Stomach (tissue), 19 donors: ENCODE data around the gene KATNB1. TPM values are rescaled to one million over a fixed set of nuclear protein-coding genes. Genes with fewer than 3 reads are reported as not detected.

Experiments used
- DNase-seq, 2 donors: peaks; one replicate each; pipeline versions ENCODE4 v3.0.0 to v3.0.0-alpha.2; 2013 to 2019
- H3K27ac ChIP-seq, 5 donors: fragments of 200-600 bp in 4 of 5; sonication (generic) in 4 of 5; one replicate each; pipeline ENCODE4 v1.5.1; 2013 to 2019; ENCODE audit warnings: mild to moderate bottlenecking in 1 of 5, moderate library complexity in 1 of 5
- H3K27me3 ChIP-seq, 3 donors: fragments of 200-600 bp; sonication (generic); one replicate each; pipeline ENCODE4 v1.5.1; 2017 to 2019; ENCODE audit warnings: mixed run types in 1 of 3
- H3K36me3 ChIP-seq, 4 donors: fragments of 200-600 bp; sonication (generic); 1 replicate in 3 of 4; 2 replicates in 1 of 4; pipeline ENCODE4 v1.5.1; 2016 to 2019
- H3K4me1 ChIP-seq, 4 donors: fragments of 200-600 bp; sonication (generic); one replicate each; pipeline ENCODE4 v1.5.1; 2016 to 2019
- H3K4me3 ChIP-seq, 4 donors: fragments of 200-600 bp; sonication (generic) in 3 of 4; one replicate each; pipeline ENCODE4 v1.5.1; 2016 to 2019; ENCODE audit warnings: mild to moderate bottlenecking in 1 of 4
- H3K9me3 ChIP-seq, 4 donors: fragments of 200-600 bp; sonication (generic); one replicate each; pipeline ENCODE4 v1.5.1; 2016 to 2019
- CTCF ChIP-seq, 7 experiments: fragments of 450-650 bp in 4 of 7; fragments of 200-600 bp in 3 of 7; sonication (generic) in 3 of 7; IDR thresholded peaks; one replicate each; pipeline ENCODE4 v1.5.1; 2016 to 2019; ENCODE audit warnings: antibody characterized with exemption in 7 of 7, control low read depth in 2 of 7, mild to moderate bottlenecking in 1 of 7
- EP300 ChIP-seq: sonication (generic); formaldehyde crosslinking; IDR thresholded peaks from one replicate; pipeline ENCODE4 v1.6.1; 2017; ENCODE audit warnings: antibody characterized with exemption
- POLR2A ChIP-seq, 4 donors: fragments of 450-650 bp; IDR thresholded peaks; one replicate each; pipeline ENCODE4 v1.6.1; 2016; ENCODE audit warnings: antibody characterized with exemption in 4 of 4, control low read depth in 2 of 4, mild to moderate bottlenecking in 1 of 4, moderate library complexity in 1 of 4
- POLR2AphosphoS5 ChIP-seq, 3 donors: sonication (generic); formaldehyde crosslinking; IDR thresholded peaks; one replicate each; pipeline ENCODE4 v1.6.1; 2016; ENCODE audit warnings: antibody characterized with exemption in 3 of 3
- WGBS, 5 donors: extraction: QIAGEN DNeasy Blood & Tissue Kit in 3 of 5; methylation state at CpG; one replicate each; pipeline versions ENCODE4 v1.1.5 to v1.1.7; 2013 to 2018; 5-methylcytosine and 5-hydroxymethylcytosine counted together
- intact Hi-C: fragments of 100-400 bp; cut with DNase I; formaldehyde crosslinking; loops from one replicate; pipeline ENCODE4 v1.15.1; 2023; ENCODE audit warnings: low total_unique reads
- long read RNA-seq, 10 donors: transcript quantifications; one replicate each; lab custom pipeline, GENCODE V29; 2026
- polyA plus RNA-seq, 3 donors: library from polyadenylated mRNA; stranded (reverse); fragments of 200-250 nt; gene quantifications; one replicate each; pipeline ENCODE4 v1.2.3, GENCODE V29; 2013
- total RNA-seq, 5 donors: library from RNA; depleted of rRNA; stranded (reverse); fragments of >200 nt; gene quantifications; one replicate each; pipeline versions ENCODE4 v1.1.0 to v1.2.3, GENCODE V29; 2014 to 2016
- donor health status: healthy with polysubstance abuse.
- donor health status: Bipolar disorder and iron deficiency.
- donor health status: healthy.

Gene KATNB1, protein sequence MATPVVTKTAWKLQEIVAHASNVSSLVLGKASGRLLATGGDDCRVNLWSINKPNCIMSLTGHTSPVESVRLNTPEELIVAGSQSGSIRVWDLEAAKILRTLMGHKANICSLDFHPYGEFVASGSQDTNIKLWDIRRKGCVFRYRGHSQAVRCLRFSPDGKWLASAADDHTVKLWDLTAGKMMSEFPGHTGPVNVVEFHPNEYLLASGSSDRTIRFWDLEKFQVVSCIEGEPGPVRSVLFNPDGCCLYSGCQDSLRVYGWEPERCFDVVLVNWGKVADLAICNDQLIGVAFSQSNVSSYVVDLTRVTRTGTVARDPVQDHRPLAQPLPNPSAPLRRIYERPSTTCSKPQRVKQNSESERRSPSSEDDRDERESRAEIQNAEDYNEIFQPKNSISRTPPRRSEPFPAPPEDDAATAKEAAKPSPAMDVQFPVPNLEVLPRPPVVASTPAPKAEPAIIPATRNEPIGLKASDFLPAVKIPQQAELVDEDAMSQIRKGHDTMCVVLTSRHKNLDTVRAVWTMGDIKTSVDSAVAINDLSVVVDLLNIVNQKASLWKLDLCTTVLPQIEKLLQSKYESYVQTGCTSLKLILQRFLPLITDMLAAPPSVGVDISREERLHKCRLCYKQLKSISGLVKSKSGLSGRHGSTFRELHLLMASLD
- 10 to 100 TPM in 4 of 5 donors, 1 to 10 TPM in 1; 6.7 to 58.5 (median 25.7) TPM for total RNA-seq
- polyA plus RNA-seq: 10 to 100 TPM; 12.7 to 13.5 (median 13.3) TPM
- long read RNA-seq, donor 1: 0 reads
- long read RNA-seq, donor 2: 0 reads
- long read RNA-seq, donor 3: 0 reads
- long read RNA-seq, donor 4: 0 reads
- long read RNA-seq, donor 5, partial matches to known transcripts: 0 of 1 reads
- long read RNA-seq, donor 5, other reads (novel, unspliced or antisense): 0 of 1 reads
- long read RNA-seq, donor 6, partial matches to known transcripts: 0 of 2 reads
- long read RNA-seq, donor 6, other reads (novel, unspliced or antisense): 0 of 2 reads
- long read RNA-seq, donor 7, partial matches to known transcripts: 0 of 3 reads
- long read RNA-seq, donor 7, other reads (novel, unspliced or antisense): 0 of 3 reads
- long read RNA-seq, donor 8: 0 reads
- long read RNA-seq, donor 9: 0 reads
- long read RNA-seq, donor 10: 0 reads

DNA sequence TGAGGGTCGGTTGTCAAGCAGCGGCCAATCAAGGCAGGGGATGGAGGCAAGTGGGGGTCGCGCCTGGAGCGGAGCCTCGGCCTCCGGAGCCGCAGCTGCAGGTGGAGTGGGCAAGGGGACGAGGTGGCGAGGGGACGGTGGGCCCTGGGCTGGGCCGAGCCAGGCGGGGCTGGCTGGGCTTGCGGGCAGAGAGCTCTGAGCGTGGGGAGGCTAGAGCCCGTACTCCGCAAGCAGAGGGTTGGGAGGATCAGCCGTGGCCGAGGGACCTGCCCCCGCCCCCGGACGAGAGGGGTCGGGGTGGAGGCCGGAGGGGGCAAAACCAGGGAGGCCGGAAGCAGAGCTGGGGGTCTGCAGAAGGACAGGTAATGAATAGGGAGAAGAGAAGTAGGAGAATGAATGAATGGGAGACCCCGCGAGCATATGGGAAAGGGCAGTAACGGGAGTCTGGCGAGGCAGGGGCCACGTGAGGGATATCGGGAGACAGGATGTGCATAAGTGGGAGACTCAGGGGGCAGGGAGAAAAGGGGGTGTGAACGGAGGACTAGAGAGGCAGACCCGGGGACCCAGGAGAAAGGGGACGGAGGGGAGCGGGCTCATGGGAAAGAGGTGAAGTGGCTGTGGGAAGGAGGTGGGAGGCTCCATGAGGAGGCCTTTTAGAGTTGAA lies at the start of gene KATNB1:
KATNB1 (plus strand) TSS at position 16 of the 664 bp plus-strand sequence. CDS start 1,474 bp downstream, outside the sequence.
- no peak for TF ChIP-seq POLR2A (IDR thresholded peaks at IDR 0.05)
- peak in 1 of 3 donors; percentile 11 for TF ChIP-seq POLR2AphosphoS5 (IDR thresholded peaks at IDR 0.05)
- intact Hi-C loops: no loop called here
- DNase-seq: peak in 1 of 2 donors; percentile 65
- no peaks in the 10 kb centered on the region for H3K9me3 ChIP-seq
- peak within 1 kb of the TSS; percentile 82 to 93 (median 87) for H3K27ac ChIP-seq
- peak within 1 kb of the TSS; percentile 77 to 97 (median 92) for H3K4me3 ChIP-seq
- H3K4me1 ChIP-seq: peaks cover 14 to 40% (median 23%) of the 10 kb centered on the region in 4 donors
- no peaks in the 10 kb centered on the region for H3K27me3 ChIP-seq
- H3K36me3 ChIP-seq: peaks cover 0 to 22% (median 2%) of the 10 kb centered on the region in 4 donors
- WGBS, 5 donors: 0 to 2% (median 1%) methylated on average over 30 to 35 of the region's 35 CpGs

DNA sequence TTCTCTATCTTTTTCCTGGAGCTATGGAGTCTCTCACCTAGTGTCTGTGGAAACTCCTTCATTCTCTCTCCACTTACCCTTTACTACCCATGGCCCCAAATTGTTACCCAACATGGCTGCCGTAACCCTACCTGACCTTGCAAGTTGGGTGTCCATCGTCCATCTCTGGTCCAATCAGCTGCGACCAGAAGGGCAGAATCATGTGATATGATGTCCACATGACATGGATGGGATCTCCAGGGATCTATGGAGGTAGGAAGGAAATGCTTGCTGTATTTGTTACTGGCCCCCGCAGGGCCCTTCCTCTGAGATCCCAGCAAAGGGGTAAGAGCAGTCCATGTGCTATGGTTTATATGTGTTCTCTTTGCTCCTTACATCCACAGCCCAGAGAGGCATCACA lies 49.0 kb upstream of the KATNB1 start:
- TF ChIP-seq CTCF (IDR thresholded peaks at IDR 0.05) (no peak), EP300 (no peak), POLR2A (IDR thresholded peaks at IDR 0.05) (no peak), POLR2AphosphoS5 (IDR thresholded peaks at IDR 0.05) (no peak)
- no peak overlapping the region for H3K27ac ChIP-seq
- intact Hi-C loops: no loop called here
- no peaks in the 10 kb centered on the region for H3K9me3 ChIP-seq
- peaks cover 7 to 25% (median 14%) of the 10 kb centered on the region in 4 donors for H3K4me1 ChIP-seq
- no peaks in the 10 kb centered on the region for H3K36me3 ChIP-seq
- no peak for DNase-seq
- peaks cover 0 to 13% (median 0%) of the 10 kb centered on the region in 3 donors for H3K27me3 ChIP-seq
- 43 to 96% (median 85%) methylated on average over 2 to 4 of the region's 4 CpGs for WGBS, 5 donors
- H3K4me3 ChIP-seq: no peak overlapping the region

DNA sequence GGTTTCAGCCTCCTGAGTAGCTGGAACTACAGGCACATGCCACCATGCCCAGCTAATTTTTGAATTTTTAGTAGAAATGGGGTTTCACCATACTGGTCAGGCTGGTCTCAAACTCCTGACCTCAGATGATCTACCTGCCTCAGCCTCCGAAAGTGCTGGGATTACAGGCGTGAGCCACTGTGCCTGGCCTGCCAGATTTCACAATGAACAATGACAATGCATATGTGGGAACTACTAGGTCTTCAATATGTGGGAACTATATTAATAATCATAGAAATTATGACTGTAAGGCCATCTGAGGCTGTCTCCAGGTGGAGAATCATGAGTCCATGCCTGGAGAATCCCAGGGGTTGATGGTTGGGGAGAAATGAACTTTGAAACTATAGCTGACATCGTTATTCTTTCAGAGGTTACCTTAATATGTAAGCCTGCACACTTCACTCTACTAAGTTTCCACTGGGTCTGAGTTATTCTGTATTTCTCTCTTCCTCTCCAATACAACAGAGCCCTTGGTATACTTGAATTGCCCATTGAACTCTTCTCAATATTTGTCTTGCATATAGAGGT lies 48.1 kb upstream of the KATNB1 start:
- TF ChIP-seq POLR2AphosphoS5 (IDR thresholded peaks at IDR 0.05) (no peak), POLR2A (IDR thresholded peaks at IDR 0.05) (no peak), EP300 (no peak), CTCF (IDR thresholded peaks at IDR 0.05) (no peak)
- H3K36me3 ChIP-seq: no peaks in the 10 kb centered on the region

DNA sequence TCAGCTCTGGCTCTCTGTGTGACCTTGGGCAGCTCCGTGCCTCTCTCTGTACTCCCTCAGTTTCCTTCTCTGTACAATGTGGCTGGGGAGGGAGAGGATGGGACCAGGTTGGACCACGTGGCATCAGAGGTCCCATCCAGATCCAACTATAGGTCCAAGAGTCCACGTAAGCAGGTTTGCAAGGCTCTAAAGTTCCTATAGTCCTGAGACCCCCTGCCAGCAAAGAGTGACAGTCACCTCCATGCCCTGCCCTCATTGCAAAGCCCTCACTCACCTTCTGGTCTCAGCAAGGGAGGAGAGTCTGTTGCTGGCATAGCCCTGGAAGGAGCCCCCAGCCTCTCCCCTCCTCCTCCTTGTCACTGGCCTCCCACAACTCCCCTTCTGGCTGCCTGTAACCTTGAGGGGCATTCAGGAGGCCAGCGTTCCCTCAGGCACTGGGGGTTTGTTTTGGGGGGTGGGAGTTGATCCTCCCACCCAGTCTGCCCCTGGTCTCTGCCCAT lies 47.0 kb upstream of the KATNB1 start:
- 75 to 92% (median 78%) methylated on average over 3 to 4 of the region's 4 CpGs for WGBS, 5 donors
- Histone ChIP-seq H3K27me3 (peaks cover 0 to 13% (median 0%) of the 10 kb centered on the region in 3 donors), H3K9me3 (no peaks in the 10 kb centered on the region), H3K4me3 (no peak overlapping the region), H3K27ac (peak overlapping the region in 1 of 5 donors; percentile 61), H3K4me1 (peaks cover 7 to 25% (median 14%) of the 10 kb centered on the region in 4 donors), H3K36me3 (no peaks in the 10 kb centered on the region)
- TF ChIP-seq CTCF (IDR thresholded peaks at IDR 0.05) (no peak), EP300 (no peak), POLR2A (IDR thresholded peaks at IDR 0.05) (no peak), POLR2AphosphoS5 (IDR thresholded peaks at IDR 0.05) (no peak)
- intact Hi-C loops: no loop called here
- no peak for DNase-seq

More for the DNA sequence above, 48.1 kb upstream of the KATNB1 start:
- H3K27ac ChIP-seq: no peak overlapping the region
- no peak for DNase-seq
- H3K4me1 ChIP-seq: peaks cover 7 to 25% (median 14%) of the 10 kb centered on the region in 4 donors
- H3K27me3 ChIP-seq: peaks cover 0 to 13% (median 0%) of the 10 kb centered on the region in 3 donors
- H3K9me3 ChIP-seq: no peaks in the 10 kb centered on the region
- WGBS, 5 donors: 83 to 96% (median 87%) methylated on average over 3 of the region's 3 CpGs
- intact Hi-C loops: no loop called here
- H3K4me3 ChIP-seq: no peak overlapping the region
